Fibroblast of skin of right quadriceps (primary cell): ENCODE data around the gene JOSD2.
A peak's percentile ranks its signal among the peaks of the same experiment; 100 is the strongest.
"Not testable (repeated sequence)": the region's sequence is repeated elsewhere in the genome, so short reads cannot be mapped to it uniquely, and the experiment has no call there.

ENCODE experiments used
- DNase-seq: peaks from one replicate; pipeline ENCODE4 v3.0.0-alpha.2; 2013

JOSD2 gene

GRCh38 chr19:50475101-50475568 lies 35.9 kb downstream of the JOSD2 start:
- no peak for DNase-seq

- not testable (repeated sequence) for DNase-seq
Measured at GRCh38 chr19:50473336-50473735, 37.7 kb downstream of the JOSD2 start.

GRCh38 chr19:50468818-50469217 lies 42.2 kb downstream of the JOSD2 start:
- DNase-seq = no peak

- no peak for DNase-seq
Measured at GRCh38 chr19:50467566-50467965, 43.4 kb downstream of the JOSD2 start.

- DNase-seq = no peak
Measured at GRCh38 chr19:50466706-50467039, 44.3 kb downstream of the JOSD2 start.

GRCh38 chr19:50465986-50466705 lies 44.8 kb downstream of the JOSD2 start:
- DNase-seq = no peak

- DNase-seq = no peak
Measured at GRCh38 chr19:50465000-50465399, 46.0 kb downstream of the JOSD2 start.

- no peak for DNase-seq
Measured at GRCh38 chr19:50464348-50464747, 46.6 kb downstream of the JOSD2 start.

- no peak for DNase-seq
Measured at GRCh38 chr19:50462970-50463369, 48.0 kb downstream of the JOSD2 start.

- peak; percentile 46 for DNase-seq
Measured at GRCh38 chr19:50461066-50461875, 49.7 kb downstream of the JOSD2 start.

GRCh38 chr19:50460161-50460765 lies 50.7 kb downstream of the JOSD2 start:
- DNase-seq = peak; percentile 15

GRCh38 chr19:50459638-50460037 lies 51.4 kb downstream of the JOSD2 start:
- DNase-seq = no peak

- DNase-seq = no peak
Measured at GRCh38 chr19:50459067-50459456, 51.9 kb downstream of the JOSD2 start.

GRCh38 chr19:50458396-50459066 lies 52.5 kb downstream of the JOSD2 start:
- no peak for DNase-seq

- DNase-seq = no peak
Measured at GRCh38 chr19:50457300-50457699, 53.7 kb downstream of the JOSD2 start.
